Embryonic facial prominence (tissue), 1 donor: Measurements from ENCODE around the gene MME.
A peak's percentile ranks its signal among the peaks of the same experiment; 100 is the strongest.

Experiments used
- DNase-seq: peaks from one replicate; pipeline ENCODE4 v3.0.0-alpha.2; 2016; ENCODE audit errors: extremely low spot score

Gene MME

GRCh38 chr3:155079746-155080487, at the start of gene MME:
Gene MME (plus strand): TSS chr3:155080319. CDS start chr3:155084168, 3,849 bp downstream.
- DNase-seq, result no peak

- no peak for DNase-seq
Measured at GRCh38 chr3:155031186-155031585, 48.9 kb upstream of the MME start.

- DNase-seq, result peak; percentile 37
Measured at GRCh38 chr3:155032918-155033317, 47.2 kb upstream of the MME start.

GRCh38 chr3:155034786-155035185, 45.3 kb upstream of the MME start:
- no peak for DNase-seq

GRCh38 chr3:155035553-155035952, 44.6 kb upstream of the MME start:
- no peak for DNase-seq

GRCh38 chr3:155037508-155038202, 42.5 kb upstream of the MME start:
- no peak for DNase-seq

GRCh38 chr3:155038203-155038554, 41.9 kb upstream of the MME start:
- DNase-seq, result no peak

GRCh38 chr3:155046935-155047334, 33.2 kb upstream of the MME start:
- DNase-seq, result no peak

- DNase-seq, result no peak
Measured at GRCh38 chr3:155047672-155048071, 32.4 kb upstream of the MME start.

GRCh38 chr3:155049959-155050358, 30.2 kb upstream of the MME start:
- no peak for DNase-seq

- no peak for DNase-seq
Measured at GRCh38 chr3:155052470-155052869, 27.6 kb upstream of the MME start.

GRCh38 chr3:155053756-155054155, 26.4 kb upstream of the MME start:
- no peak for DNase-seq

GRCh38 chr3:155064920-155065319, 15.2 kb upstream of the MME start:
- DNase-seq, result no peak

- no peak for DNase-seq
Measured at GRCh38 chr3:155065537-155065936, 14.6 kb upstream of the MME start.

GRCh38 chr3:155069729-155070128, 10.4 kb upstream of the MME start:
- no peak for DNase-seq

GRCh38 chr3:155070316-155070715, 9.8 kb upstream of the MME start:
- DNase-seq, result no peak

GRCh38 chr3:155070932-155071387, 9.2 kb upstream of the MME start:
- DNase-seq, result peak; percentile 45

- no peak for DNase-seq
Measured at GRCh38 chr3:155075200-155075599, 4.9 kb upstream of the MME start.

- DNase-seq, result no peak
Measured at GRCh38 chr3:155076888-155077287, 3.2 kb upstream of the MME start.

GRCh38 chr3:155078711-155079467, 1.2 kb upstream of the MME start:
- DNase-seq, result no peak

GRCh38 chr3:155079468-155079745, 712 bp upstream of the MME start:
- DNase-seq, result peak; percentile 34

GRCh38 chr3:155080692-155081091, 573 bp downstream of the MME start:
- no peak for DNase-seq
